ENCODE measurements around the gene CCDC184.
"Not testable (repeated sequence)": the region's sequence is repeated elsewhere in the genome, so short reads cannot be mapped to it uniquely, and the experiment has no call there.

Gene CCDC184

GRCh38 chr12:48201516-48201915 is 18.1 kb downstream of the CCDC184 start:
- DNase-seq (ENCODE audit: extremely low read depth in 1 of 2, low read depth in 1 of 2) = no peak

DNA sequence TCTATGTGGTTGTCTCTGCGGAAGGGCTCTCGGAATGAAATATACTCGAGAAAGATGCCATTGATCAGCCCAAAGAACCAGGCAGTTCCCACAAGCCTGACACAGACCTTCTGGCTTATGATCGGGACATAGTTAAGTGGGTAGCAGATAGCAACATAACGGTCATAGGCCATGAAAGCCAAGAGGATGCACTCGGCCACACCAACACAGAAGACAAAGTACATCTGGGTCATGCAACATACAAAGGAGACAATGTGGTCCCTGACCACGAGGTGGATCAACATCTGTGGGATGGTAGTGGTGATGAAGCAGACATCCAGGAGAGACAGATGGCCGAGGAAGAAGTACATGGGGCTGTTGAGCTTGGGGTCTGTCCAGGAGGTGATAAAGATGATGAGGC is 19.3 kb downstream of the CCDC184 start:
- DNase-seq (ENCODE audit: extremely low read depth in 1 of 2, low read depth in 1 of 2) = no peak

GRCh38 chr12:48203192-48203591 is 19.7 kb downstream of the CCDC184 start, which contains the start of gene OR10AD1:
Gene OR10AD1 (minus strand): TSS chr12:48203292. CDS start chr12:48203292, 0 bp downstream.
- DNase-seq (ENCODE audit: extremely low read depth in 1 of 2, low read depth in 1 of 2) = no peak

DNA sequence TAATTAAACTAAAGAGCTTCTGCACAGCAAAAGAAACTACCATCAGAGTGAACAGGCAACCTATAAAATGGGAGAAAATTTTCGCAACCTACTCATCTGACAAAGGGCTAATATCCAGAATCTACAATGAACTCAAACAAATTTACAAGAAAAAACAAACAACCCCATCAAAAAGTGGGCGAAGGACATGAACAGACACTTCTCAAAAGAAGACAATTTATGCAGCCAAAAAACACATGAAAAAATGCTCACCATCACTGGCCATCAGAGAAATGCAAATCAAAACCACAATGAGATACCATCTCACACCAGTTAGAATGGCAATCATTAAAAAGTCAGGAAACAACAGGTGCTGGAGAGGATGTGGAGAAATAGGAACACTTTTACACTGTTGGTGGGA is 26.1 kb downstream of the CCDC184 start:
- DNase-seq (ENCODE audit: extremely low read depth in 1 of 2, low read depth in 1 of 2) = not testable (repeated sequence)

DNA sequence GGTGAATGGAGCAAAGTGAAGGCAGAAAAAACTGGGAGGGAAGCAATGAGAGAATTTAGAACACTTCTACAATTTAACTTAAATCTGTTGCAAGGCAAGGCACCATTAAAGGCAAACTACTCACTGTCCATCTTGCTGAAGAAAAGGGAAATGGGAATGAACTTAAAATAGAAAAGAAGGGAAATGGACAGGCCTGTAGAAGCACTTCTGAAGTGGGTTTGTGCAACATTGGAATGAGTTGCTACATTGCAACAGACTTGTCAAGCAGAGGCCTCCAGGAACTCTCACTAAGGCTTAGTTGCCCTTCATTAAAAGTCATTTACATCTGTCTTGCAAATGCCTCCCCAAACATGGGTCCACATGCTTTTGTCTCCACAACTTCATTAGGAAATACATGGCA is 33.3 kb downstream of the CCDC184 start:
- DNase-seq (ENCODE audit: extremely low read depth in 1 of 2, low read depth in 1 of 2) = no peak

GRCh38 chr12:48219631-48220030 is 36.2 kb downstream of the CCDC184 start:
- no peak for DNase-seq (ENCODE audit: extremely low read depth in 1 of 2, low read depth in 1 of 2)

DNA sequence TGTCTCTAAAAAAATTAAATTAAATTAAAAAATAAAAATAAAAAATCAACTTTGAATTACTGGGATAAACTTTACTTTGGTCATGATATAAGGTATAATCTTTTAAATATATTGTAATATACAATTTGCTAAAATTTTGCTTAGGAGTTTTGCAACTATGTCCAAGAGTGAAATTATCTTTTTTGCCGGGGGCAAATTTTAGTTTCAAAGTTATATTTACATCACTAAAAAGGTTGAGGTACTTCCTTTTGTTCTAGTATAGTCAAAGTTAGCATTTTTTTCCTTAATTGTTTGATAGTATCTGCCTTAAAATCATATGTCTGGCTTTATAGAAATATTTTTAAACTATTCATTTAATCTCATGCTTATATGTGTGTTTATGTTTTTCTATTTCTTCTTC is 37.3 kb downstream of the CCDC184 start:
- DNase-seq (ENCODE audit: extremely low read depth in 1 of 2, low read depth in 1 of 2) = no peak

DNA sequence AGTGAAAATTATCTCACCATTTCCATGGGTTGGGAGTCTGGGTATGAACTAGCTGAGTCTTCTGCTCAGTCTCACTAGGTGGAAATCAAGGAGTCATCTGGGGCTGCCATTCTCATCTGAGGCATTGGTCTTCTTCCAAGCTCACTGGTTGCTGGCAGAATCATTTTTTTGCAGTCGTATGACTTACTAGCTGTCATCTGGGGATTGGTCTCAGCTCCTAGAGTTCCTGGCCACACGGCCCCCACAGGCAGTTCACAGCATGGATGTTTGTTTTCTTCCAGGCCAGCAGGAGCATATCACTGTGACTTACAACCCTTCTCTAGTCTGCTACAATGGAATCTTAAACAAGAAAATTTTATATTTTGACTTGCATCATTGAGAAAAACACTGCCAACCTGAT is 38.2 kb downstream of the CCDC184 start:
- no peak for DNase-seq (ENCODE audit: extremely low read depth in 1 of 2, low read depth in 1 of 2)

- not testable (repeated sequence) for DNase-seq (ENCODE audit: extremely low read depth in 1 of 2, low read depth in 1 of 2)
Observed at GRCh38 chr12:48224533-48224932, 41.1 kb downstream of the CCDC184 start.

- DNase-seq (ENCODE audit: extremely low read depth in 1 of 2, low read depth in 1 of 2) = not testable (repeated sequence)
Observed at GRCh38 chr12:48231169-48231958, 47.9 kb downstream of the CCDC184 start.

Data from activated CD8-positive, alpha-beta memory T cell treated with anti-CD3 and anti-CD28 coated beads for 1 hour (primary cell).